Suppressor macrophage treated with lipopolysaccharide for 4 hours (primary cell): ENCODE measurements around the gene EWSR1.
A peak's percentile ranks its signal among the peaks of the same experiment; 100 is the strongest.
"Not testable (repeated sequence)": the region's sequence is repeated elsewhere in the genome, so short reads cannot be mapped to it uniquely, and the experiment has no call there.

Experiments used
- DNase-seq: peaks from one replicate; pipeline ENCODE4 v3.0.0-alpha.2; 2020

EWSR1 gene

GRCh38 chr22:29247891-29248290, 20.2 kb upstream of the EWSR1 start:
- DNase-seq = not testable (repeated sequence)

DNA sequence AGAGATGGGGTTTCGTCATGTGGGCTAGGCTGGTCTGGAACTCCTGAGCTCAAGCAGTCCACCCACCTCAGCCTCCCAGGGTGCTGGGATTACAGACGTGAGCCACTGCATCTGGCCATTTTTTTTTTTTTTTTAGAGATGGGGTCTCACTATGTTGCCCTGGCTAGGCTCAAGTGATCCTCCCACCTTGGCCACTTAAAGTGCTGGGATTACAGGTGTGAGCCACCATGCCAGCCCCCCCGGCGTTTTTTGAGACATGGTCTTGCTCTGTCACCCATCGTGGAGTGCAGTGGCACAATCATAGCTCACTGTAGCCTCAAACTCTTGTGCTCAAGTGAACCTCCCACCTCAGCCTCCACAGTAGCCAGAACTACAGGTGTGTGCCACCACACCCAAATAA, 16.8 kb upstream of the EWSR1 start:
- no peak for DNase-seq

GRCh38 chr22:29251981-29252911, 15.8 kb upstream of the EWSR1 start:
- DNase-seq = no peak

DNA sequence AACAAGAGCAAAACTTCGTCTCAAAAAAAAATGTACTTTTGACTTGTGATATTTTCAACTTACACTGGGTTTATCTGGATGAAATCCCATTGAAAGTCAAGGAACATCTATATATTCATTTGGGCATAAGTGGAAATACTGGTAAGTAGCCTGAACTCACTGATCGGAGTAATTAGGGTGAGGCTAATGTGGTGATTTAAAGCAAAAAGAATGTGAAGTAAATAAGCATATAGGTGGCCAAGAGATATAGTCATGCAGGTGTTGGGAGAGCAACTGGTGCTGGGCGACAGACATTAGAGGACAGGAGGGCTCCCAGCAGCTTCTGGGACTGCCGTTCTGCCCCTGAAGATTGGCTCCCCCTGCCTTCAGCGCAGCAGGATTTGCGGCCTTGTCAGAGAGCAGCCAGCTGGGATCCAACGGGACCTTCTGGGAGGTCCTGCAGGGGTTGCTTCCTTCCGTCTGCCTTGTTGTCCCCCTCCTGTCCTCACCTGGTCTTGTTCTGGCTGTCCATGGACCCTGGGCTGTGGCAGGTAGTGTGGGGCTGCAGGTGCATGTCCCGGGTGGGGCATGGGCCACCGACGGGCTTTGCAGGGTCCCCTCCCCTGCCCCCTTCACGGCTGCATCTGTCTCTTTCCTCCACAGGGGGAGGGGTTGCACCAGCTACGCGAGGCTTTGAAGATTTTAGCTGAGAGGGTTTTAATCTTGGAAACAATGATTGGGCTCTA, 14.3 kb upstream of the EWSR1 start:
- no peak for DNase-seq

DNA sequence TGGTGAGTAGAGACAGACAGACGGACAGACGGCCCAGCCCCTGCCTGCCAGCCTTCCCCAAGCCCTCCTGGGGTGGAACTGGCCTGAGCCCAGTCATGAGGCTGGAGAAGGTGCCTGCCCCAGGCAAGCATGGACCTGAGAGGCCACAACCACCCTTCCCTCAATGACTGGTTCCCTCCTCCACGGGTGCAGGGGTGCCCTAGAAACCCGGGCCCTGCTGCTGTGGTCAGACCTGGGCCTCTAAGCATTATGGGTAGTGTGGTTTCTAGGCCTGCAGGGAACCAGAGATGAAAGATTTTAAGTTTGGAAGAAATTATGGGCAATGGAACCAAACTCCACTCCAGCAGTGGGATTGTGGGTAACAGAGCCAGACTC, 13.8 kb upstream of the EWSR1 start:
- DNase-seq = no peak

DNA sequence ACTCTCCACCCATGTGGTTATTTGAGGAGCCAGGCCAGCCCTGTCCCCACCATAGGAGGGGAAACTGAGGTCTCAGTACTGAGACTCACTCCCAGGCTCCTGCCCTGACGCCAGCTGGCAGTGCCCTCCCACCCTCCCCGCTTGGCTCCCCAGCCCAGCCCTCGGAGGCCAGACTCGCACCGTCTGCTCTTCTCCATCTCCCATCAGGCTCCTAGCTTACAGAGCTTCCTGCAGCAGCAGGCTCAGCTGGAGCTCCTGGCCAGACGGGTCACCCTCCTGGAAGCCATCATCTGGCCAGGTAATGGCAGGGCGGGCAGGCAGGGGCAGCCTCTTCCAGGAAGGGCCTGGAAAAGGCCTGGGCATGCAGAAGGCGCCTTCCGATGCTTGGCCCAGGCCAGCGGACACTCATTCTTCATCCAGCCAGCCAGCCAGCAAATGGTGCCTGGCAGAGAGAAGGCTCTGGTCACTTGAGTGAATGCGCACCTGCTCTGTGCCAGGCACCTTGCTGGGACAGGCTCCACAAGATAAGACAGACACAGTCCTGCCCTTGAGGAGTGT, 12.9 kb upstream of the EWSR1 start:
- no peak for DNase-seq

DNA sequence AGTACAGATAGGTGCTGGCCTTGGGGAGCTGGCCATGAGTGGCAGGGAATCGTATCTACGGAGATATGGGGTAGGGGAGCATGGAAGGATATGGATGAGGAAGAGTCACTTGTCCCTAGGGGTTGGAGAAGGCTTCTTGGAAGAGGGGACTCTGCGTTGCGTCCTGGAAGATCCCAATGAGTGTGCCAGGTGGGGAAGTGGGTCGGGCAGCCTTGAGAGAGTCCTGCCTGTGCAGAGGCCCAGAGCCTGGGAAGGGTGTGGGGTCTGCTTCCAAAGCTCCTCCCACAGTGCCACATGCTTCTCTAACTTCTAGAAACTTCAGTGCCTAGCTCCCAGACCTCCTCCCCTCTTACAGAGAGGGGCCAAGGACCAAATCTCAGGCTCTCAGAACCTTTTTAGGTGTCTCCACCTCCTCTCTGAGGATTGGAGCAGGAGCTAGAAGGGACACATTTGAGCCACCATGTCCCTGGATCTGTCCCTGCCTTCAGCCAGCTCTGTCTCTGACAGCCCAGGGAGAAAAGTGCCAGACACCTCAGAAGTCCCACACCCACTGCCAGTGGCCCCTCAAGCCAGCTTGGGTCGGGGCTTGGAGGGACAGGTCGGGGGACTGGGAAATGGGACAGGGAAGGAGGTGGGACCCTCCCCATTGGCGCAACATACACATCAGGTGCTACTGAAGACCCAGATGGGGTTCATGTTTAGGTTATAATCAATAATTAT, 11.3 kb upstream of the EWSR1 start:
- no peak for DNase-seq

- no peak for DNase-seq
Observed at GRCh38 chr22:29257751-29258181, 10.3 kb upstream of the EWSR1 start.

- no peak for DNase-seq
Observed at GRCh38 chr22:29258407-29259252, 9.4 kb upstream of the EWSR1 start.

- no peak for DNase-seq
Observed at GRCh38 chr22:29259253-29259899, 8.7 kb upstream of the EWSR1 start.

GRCh38 chr22:29260031-29260560, 8.0 kb upstream of the EWSR1 start:
- DNase-seq = no peak

DNA sequence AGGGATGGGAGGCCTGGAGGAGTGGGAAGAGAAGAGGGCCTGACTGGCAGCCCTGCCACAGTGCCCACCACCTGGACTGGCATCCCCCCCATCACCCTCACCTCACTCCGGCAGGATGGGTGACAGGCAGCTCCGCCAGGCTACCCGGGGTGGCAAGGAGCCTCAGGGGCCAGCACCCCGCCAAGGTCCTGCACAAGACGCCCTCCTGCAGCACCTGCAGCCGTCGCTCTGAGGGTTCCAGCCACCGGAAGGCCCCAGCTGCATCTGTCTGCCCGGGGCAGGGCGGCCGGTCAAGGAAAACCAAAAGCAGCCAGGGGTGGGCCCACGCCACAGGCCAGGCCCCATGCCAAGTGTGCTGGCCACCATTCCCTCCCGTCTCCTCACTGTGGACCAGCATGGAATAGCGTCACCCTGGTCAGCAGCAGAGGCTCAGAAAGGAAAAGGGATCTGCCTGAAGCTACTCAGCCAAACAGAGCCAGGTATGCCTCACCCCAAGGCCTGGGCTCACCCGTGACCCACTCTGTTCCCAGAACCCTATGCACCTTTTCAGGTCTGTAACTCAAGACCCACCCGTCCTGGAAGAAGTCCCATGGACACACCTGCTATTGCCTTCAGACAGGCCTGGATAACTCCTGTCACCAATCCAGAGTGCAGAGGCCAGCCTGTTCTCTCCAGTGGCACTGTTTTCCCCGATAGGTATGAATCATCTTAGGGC, 7.3 kb upstream of the EWSR1 start:
- DNase-seq = no peak

DNA sequence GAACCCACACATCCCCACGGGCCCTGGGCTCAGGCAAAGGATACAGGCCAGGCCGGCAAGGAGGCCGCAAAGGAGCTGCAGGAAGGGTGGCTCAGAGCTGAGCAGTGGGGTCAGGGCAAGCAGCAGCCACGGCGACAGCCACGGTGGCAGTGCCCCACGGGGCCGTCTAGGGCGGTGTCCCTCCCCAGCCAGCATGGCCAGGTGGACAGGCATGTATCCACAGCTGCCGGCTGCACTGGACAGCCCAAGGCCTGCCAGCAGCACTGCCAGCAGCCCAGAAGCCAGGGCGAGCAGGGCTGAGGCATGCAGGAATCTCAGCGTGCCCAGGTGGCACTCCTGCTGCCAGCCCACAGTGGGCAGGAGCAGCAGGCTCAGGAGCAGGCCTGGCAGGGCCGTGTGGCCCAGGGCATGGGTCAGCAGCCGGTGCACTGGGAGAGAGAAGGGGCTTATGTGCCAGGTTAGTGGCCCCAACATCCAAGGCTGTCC, 4.2 kb upstream of the EWSR1 start:
- DNase-seq = no peak

DNA sequence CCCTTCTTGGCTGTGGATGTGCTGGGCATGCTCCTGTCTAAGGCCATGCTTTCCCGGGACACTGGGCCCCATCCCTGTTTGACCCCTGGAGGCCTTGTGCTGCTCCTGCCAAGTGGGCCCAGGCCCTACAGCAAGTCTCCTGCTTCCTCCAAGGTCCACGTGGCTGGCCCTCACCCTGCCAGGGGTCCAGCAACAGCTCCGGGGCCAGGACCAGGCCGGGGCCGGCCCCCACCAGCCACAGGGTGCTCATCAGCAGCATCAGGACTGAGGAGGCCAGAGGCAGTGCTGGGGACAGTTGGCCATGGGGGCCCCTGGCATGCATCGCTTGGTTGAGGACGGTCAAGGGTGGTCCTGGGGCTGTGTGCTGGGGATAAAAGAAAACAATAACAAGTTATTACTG, 2.8 kb upstream of the EWSR1 start:
- no peak for DNase-seq

GRCh38 chr22:29265929-29266328, 2.1 kb upstream of the EWSR1 start:
- no peak for DNase-seq

- peak; percentile 9 for DNase-seq
Observed at GRCh38 chr22:29266564-29267461, 1.3 kb upstream of the EWSR1 start.

GRCh38 chr22:29267462-29267857, 608 bp upstream of the EWSR1 start:
- no peak for DNase-seq

DNA sequence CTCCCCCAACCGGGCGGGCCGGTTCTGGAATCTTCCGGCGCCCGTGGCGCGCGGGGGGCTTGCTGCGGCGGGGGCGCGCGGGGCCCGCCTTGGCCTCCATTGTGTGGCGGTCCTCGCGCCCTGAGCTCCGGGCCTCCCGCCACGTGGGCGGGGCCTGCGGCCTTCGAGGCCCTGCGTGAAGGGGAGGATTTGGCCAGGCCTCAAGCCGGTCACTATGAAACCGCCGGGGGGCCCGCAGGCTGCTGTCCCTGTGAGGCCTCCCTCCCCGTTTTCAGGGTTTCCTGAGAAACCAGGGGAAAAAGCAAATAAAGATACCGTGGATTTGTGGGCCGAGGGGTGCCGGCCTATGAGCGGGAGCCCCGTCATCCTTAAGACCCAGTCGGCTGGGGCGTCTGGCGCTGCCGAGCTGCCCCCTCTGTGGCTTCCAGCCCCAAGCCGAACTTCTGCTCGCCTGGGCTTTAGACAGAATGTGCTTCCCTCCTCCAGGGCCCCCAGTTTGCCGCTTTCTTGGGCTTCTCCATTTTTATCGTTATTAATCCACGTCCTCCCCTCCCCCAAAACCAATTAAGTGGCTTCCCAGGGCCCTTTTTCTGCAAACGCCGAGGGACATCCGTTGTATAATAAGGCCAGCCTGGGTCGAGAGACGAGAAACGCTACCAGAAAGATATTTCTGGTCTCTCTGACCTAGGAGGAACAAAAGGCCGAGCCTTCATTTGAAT, 602 bp downstream of the EWSR1 start:
- peak; percentile 58 for DNase-seq

DNA sequence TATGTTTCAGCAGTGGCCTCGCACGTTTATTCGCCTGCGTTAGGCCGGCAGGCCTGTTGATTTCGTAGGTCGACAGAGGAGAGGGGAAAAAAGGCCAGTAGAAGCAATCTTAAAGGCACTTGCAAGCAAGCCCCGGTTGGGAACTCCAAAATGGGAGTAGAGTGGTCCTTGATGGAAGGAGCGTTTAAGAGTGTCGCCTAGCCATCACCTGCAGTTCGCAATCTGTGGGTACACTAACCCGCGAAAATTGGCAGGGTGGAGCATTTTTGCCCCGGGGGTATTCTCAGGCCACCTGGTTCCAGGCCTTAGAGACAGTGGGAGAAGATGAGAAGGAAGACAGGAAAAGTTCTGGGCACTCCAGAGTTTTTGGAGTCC, 1.1 kb downstream of the EWSR1 start:
- peak; percentile 5 for DNase-seq
